Prostate gland (tissue), 2 donors: ENCODE measurements around the gene PIAS3. TPM values are rescaled to one million over a fixed set of nuclear protein-coding genes. Genes with fewer than 3 reads are reported as not detected.
A peak's percentile ranks its signal among the peaks of the same experiment; 100 is the strongest.

Experiments
- DNase-seq: peaks from one replicate; pipeline ENCODE4 v3.0.0-alpha.2; 2019; ENCODE audit warnings: low spot score
- H3K27ac ChIP-seq, 2 donors: fragments of 200-600 bp; sonication (generic); 2 replicates each; pipeline ENCODE4 v1.5.1; 2017 to 2019
- H3K27me3 ChIP-seq: fragments of 200-600 bp; sonication (generic); replicated peaks from 2 replicates; pipeline ENCODE4 v1.5.1; 2019; ENCODE audit not compliant: insufficient read depth
- H3K36me3 ChIP-seq, 2 donors: fragments of 200-600 bp; sonication (generic); 1 replicate in 1 of 2; 2 replicates in 1 of 2; pipeline versions ENCODE4 v1.5.1 to v1.8.1; 2017 to 2019
- H3K4me1 ChIP-seq: fragments of 200-600 bp; sonication (generic); replicated peaks from 2 replicates; pipeline ENCODE4 v1.5.1; 2019
- H3K4me3 ChIP-seq, 2 donors: fragments of 200-600 bp; sonication (generic); 2 replicates each; pipeline ENCODE4 v1.5.1; 2017 to 2019
- H3K9me3 ChIP-seq: fragments of 200-600 bp; sonication (generic); 2 replicates; pipeline ENCODE4 v1.5.1; 2017
- POLR2A ChIP-seq: fragments of 450-650 bp; IDR thresholded peaks from one replicate; pipeline ENCODE4 v1.6.1; 2016; ENCODE audit warnings: antibody characterized with exemption, mild to moderate bottlenecking
- POLR2AphosphoS5 ChIP-seq: sonication (generic); formaldehyde crosslinking; IDR thresholded peaks from one replicate; pipeline ENCODE4 v1.6.1; 2017; ENCODE audit warnings: antibody characterized with exemption
- WGBS: methylation state at CpG from one replicate; pipeline ENCODE4 v1.1.5; 2018; 5-methylcytosine and 5-hydroxymethylcytosine counted together
- intact Hi-C: fragments of 100-400 bp; cut with DNase I; formaldehyde crosslinking; loops from one replicate; pipeline ENCODE4 v1.14.2; 2022
- total RNA-seq, 2 donors: library from RNA; depleted of rRNA; stranded (reverse); fragments of >200 nt; gene quantifications; one replicate each; pipeline ENCODE4 v1.1.0, GENCODE V29; 2016
- TF ChIP-seq, protein P1 (sequence below), 4 experiments: fragments of 200-600 bp in 2 of 4; fragments of 450-650 bp in 2 of 4; sonication (generic) in 2 of 4; IDR thresholded peaks; 1 replicate in 3 of 4; 2 replicates in 1 of 4; pipeline ENCODE4 v1.5.1; 2016 to 2019; ENCODE audit warnings: antibody characterized with exemption in 4 of 4, mild to moderate bottlenecking in 2 of 4, moderate library complexity in 2 of 4

Gene PIAS3
- total RNA-seq, 2 donors from 2014 or later, result 41.7 to 48.8 TPM

- 78% methylated on average over 8 of the region's 8 CpGs for WGBS
- no peak for DNase-seq
- Histone ChIP-seq H3K4me3 (no peak overlapping the region), H3K27me3 (no peaks in the 10 kb centered on the region), H3K4me1 (peaks cover 8% of the 10 kb centered on the region), H3K27ac (no peak overlapping the region), H3K9me3 (no peaks in the 10 kb centered on the region), H3K36me3 (no peaks in the 10 kb centered on the region)
- TF ChIP-seq POLR2A (no peak), POLR2AphosphoS5 (no peak)
- TF ChIP-seq, protein P1, sequence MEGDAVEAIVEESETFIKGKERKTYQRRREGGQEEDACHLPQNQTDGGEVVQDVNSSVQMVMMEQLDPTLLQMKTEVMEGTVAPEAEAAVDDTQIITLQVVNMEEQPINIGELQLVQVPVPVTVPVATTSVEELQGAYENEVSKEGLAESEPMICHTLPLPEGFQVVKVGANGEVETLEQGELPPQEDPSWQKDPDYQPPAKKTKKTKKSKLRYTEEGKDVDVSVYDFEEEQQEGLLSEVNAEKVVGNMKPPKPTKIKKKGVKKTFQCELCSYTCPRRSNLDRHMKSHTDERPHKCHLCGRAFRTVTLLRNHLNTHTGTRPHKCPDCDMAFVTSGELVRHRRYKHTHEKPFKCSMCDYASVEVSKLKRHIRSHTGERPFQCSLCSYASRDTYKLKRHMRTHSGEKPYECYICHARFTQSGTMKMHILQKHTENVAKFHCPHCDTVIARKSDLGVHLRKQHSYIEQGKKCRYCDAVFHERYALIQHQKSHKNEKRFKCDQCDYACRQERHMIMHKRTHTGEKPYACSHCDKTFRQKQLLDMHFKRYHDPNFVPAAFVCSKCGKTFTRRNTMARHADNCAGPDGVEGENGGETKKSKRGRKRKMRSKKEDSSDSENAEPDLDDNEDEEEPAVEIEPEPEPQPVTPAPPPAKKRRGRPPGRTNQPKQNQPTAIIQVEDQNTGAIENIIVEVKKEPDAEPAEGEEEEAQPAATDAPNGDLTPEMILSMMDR (IDR thresholded peaks at IDR 0.05), result no peak
- intact Hi-C loops, result no loop called here
These were observed 27.9 kb upstream of the PIAS3 start for GRCh38 chr1:145886816-145887215.

GRCh38 chr1:145886390-145886789 is 27.5 kb upstream of the PIAS3 start:
- Histone ChIP-seq H3K4me3 (peak overlapping the region; percentile 48 to 61), H3K4me1 (peaks cover 4% of the 10 kb centered on the region), H3K36me3 (no peaks in the 10 kb centered on the region), H3K27ac (peak overlapping the region; percentile 38 to 46), H3K27me3 (no peaks in the 10 kb centered on the region), H3K9me3 (no peaks in the 10 kb centered on the region)
- TF ChIP-seq POLR2A (no peak), POLR2AphosphoS5 (no peak)
- TF ChIP-seq, protein P1 (IDR thresholded peaks at IDR 0.05), result no peak
- intact Hi-C loops, result no loop called here
- no peak for DNase-seq
- 55% methylated on average over 11 of the region's 11 CpGs for WGBS

DNA sequence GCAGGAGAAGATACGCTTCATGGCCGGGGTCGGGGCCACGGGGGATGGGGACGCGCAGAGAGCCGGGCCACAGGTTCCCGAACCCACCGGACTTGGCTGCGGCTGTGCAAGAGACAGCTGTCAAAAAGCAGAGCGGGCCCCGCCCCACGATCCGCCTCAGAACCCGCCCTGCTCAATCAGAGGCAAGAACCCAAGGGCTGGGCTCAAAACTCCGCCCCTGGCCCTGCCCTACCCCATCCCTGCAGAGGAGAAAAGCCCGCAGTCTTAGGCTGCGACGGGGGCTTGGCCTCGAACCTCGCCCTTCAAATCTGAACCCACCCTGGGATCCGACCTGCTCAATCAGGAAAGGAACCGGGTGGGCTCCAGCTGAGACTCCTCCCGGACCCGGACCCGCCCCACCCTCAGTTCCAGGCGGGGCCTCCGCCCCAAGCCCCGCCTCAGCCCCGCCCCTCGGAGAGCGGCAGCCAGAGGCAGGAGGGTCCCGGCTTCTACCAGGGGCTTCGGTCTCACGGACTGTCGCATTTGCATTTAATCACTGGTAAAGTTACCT is 26.9 kb upstream of the PIAS3 start, which contains the start of gene ANKRD35:
Gene ANKRD35, minus strand, starts transcription at position 129 of the 550 bp plus-strand sequence. Its CDS starts 108 bp downstream, at position 21.
- 2% methylated on average over 27 of the region's 36 CpGs for WGBS
- peak within 1 kb of the TSS; percentile 48 to 61 for H3K4me3 ChIP-seq
- intact Hi-C loops, result no loop called here
- no peaks in the 10 kb centered on the region for H3K27me3 ChIP-seq
- H3K36me3 ChIP-seq, result no peaks in the 10 kb centered on the region
- peak; percentile 78 for DNase-seq
- H3K9me3 ChIP-seq, result no peaks in the 10 kb centered on the region
- peaks cover 4% of the 10 kb centered on the region for H3K4me1 ChIP-seq
- peak within 1 kb of the TSS; percentile 38 to 46 for H3K27ac ChIP-seq
- peak; percentile 12 for TF ChIP-seq POLR2A
- TF ChIP-seq POLR2AphosphoS5, result peak; percentile 40
- TF ChIP-seq, protein P1 (IDR thresholded peaks at IDR 0.05), result no peak

DNA sequence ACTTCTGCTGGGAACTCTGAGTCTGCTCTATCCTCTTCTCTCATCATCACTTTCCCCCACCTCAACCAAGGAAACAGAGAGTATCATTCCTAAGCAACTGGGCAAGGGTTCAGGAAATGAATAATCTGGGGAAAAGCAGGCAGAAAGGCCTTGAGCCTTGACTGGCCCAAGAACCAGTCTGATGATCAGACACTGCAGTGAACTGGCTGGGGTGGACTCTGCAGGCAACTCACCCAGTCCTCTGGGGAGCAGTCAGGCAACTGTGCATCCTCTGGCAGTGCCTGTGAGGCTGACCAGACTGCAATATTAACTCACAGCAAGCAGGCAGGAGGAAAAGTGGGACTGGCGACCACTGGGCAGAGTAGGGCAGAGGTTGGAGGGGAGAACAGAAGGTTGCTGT is 25.8 kb upstream of the PIAS3 start:
- H3K27ac ChIP-seq, result no peak overlapping the region
- 88% methylated on average over 1 of the region's 1 CpG for WGBS
- no peaks in the 10 kb centered on the region for H3K4me1 ChIP-seq
- H3K36me3 ChIP-seq, result no peaks in the 10 kb centered on the region
- intact Hi-C loops, result no loop called here
- TF ChIP-seq, protein P1 (IDR thresholded peaks at IDR 0.05), result no peak
- TF ChIP-seq POLR2A, result no peak
- TF ChIP-seq POLR2AphosphoS5, result no peak
- H3K9me3 ChIP-seq, result no peaks in the 10 kb centered on the region
- no peaks in the 10 kb centered on the region for H3K27me3 ChIP-seq
- no peak for DNase-seq
- no peak overlapping the region for H3K4me3 ChIP-seq

- DNase-seq, result no peak
- no peak for TF ChIP-seq POLR2A
- TF ChIP-seq, protein P1 (IDR thresholded peaks at IDR 0.05), result no peak
- TF ChIP-seq POLR2AphosphoS5, result no peak
- no peaks in the 10 kb centered on the region for H3K27me3 ChIP-seq
- H3K4me3 ChIP-seq, result no peak overlapping the region
- H3K9me3 ChIP-seq, result no peaks in the 10 kb centered on the region
- H3K27ac ChIP-seq, result no peak overlapping the region
- intact Hi-C loops, result no loop called here
- 27% methylated on average over 5 of the region's 5 CpGs for WGBS
- no peaks in the 10 kb centered on the region for H3K36me3 ChIP-seq
- H3K4me1 ChIP-seq, result no peaks in the 10 kb centered on the region
These were observed 20.9 kb upstream of the PIAS3 start for GRCh38 chr1:145879775-145880174.
